ENCODE measurements around the gene VPS13A. TPM values are rescaled to one million over a fixed set of nuclear protein-coding genes. Genes with fewer than 3 reads are reported as not detected.

The VPS13A gene
- total and polyA plus RNA-seq, 9 of the 15 experiments (the other 6 are each of a cell fraction or from before 2014, with no cell fraction given) = 5.6 to 29.9 (median 14.7) TPM

DNA sequence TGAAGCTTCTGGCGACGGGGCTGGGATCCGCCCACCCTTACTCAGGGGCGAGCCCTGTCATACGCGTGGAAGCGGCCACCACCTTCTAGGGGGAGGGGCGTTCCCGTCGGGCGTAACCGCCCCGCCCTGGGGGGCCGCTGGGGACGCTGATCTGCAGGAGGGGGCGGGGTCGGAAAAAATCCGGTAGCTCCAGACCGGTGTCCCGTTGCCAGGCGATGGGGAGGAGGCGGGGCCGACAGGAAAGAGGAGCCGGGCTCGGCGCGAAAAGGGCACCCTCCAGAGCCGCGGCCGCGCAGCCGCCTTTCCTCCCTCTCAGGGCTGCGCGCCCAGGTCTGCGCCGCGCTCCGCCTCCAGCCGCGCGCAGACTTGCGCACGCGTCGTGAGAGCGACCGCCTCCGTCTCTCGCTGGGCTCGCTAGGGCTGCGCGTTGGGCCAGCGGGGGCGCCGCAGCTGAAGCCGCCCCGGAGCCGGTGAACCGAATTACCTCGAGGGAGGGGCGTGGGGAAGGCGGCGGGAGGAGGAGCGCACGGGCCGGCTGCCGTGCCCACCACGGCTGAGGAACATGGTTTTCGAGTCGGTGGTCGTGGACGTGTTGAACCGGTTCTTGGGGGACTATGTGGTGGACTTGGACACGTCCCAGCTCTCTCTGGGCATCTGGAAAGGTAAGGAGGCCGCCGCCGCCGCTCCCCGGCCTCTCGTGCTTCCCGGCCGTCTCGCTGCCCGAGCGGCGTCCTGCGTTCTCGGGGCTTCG, at the start of gene VPS13A (continued):
- no peak for TF ChIP-seq BACH1 (tag; IDR thresholded peaks at IDR 0.05)
- TF ChIP-seq REST (IDR thresholded peaks at IDR 0.05; ENCODE audit: borderline replicate concordance) = no peak
- TF ChIP-seq REST (CRISPR knock-in tag; IDR thresholded peaks at IDR 0.05; ENCODE audit: low read depth) = no peak
- no peak for TF ChIP-seq PTRF (tag; IDR thresholded peaks at IDR 0.05)
- peak; percentile 76 for TF ChIP-seq CREM (IDR thresholded peaks at IDR 0.05; ENCODE audit: low read depth)
- TF ChIP-seq, protein P1, sequence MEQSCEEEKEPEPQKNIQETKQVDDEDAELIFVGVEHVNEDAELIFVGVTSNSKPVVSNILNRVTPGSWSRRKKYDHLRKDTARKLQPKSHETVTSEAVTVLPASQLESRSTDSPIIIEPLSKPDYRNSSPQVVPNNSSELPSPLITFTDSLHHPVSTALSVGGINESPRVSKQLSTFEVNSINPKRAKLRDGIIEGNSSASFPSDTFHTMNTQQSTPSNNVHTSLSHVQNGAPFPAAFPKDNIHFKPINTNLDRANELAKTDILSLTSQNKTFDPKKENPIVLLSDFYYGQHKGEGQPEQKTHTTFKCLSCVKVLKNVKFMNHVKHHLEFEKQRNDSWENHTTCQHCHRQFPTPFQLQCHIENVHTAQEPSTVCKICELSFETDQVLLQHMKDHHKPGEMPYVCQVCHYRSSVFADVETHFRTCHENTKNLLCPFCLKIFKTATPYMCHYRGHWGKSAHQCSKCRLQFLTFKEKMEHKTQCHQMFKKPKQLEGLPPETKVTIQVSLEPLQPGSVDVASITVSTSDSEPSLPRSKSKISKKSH (CRISPR knock-in tag; IDR thresholded peaks at IDR 0.05) = no peak
- TF ChIP-seq ZC3H11A (IDR thresholded peaks at IDR 0.05; ENCODE audit: low read depth, low read length) = no peak
- TF ChIP-seq, protein P2, sequence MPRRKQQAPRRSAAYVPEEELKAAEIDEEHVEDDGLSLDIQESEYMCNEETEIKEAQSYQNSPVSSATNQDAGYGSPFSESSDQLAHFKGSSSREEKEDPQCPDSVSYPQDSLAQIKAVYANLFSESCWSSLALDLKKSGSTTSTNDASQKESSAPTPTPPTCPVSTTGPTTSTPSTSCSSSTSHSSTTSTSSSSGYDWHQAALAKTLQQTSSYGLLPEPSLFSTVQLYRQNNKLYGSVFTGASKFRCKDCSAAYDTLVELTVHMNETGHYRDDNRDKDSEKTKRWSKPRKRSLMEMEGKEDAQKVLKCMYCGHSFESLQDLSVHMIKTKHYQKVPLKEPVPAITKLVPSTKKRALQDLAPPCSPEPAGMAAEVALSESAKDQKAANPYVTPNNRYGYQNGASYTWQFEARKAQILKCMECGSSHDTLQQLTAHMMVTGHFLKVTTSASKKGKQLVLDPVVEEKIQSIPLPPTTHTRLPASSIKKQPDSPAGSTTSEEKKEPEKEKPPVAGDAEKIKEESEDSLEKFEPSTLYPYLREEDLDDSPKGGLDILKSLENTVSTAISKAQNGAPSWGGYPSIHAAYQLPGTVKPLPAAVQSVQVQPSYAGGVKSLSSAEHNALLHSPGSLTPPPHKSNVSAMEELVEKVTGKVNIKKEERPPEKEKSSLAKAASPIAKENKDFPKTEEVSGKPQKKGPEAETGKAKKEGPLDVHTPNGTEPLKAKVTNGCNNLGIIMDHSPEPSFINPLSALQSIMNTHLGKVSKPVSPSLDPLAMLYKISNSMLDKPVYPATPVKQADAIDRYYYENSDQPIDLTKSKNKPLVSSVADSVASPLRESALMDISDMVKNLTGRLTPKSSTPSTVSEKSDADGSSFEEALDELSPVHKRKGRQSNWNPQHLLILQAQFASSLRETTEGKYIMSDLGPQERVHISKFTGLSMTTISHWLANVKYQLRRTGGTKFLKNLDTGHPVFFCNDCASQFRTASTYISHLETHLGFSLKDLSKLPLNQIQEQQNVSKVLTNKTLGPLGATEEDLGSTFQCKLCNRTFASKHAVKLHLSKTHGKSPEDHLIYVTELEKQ (CRISPR knock-in tag; IDR thresholded peaks at IDR 0.05) = no peak
- no peak for TF ChIP-seq ZNF347 (CRISPR knock-in tag; IDR thresholded peaks at IDR 0.05; ENCODE audit: low read depth)
- no peak for TF ChIP-seq ZBTB43 (CRISPR knock-in tag; IDR thresholded peaks at IDR 0.05)
- TF ChIP-seq ZNF449 (CRISPR knock-in tag; IDR thresholded peaks at IDR 0.05) = no peak

Measured in K562 (cell line).